Measurements from ENCODE around the gene OR13H1.
"Not testable (repeated sequence)": the region's sequence is repeated elsewhere in the genome, so short reads cannot be mapped to it uniquely, and the experiment has no call there.

Gene OR13H1

GRCh38 chrX:131578735-131579367 lies 35.0 kb downstream of the OR13H1 start:
- not testable (repeated sequence) for H3K27me3 Mint-ChIP-seq

DNA sequence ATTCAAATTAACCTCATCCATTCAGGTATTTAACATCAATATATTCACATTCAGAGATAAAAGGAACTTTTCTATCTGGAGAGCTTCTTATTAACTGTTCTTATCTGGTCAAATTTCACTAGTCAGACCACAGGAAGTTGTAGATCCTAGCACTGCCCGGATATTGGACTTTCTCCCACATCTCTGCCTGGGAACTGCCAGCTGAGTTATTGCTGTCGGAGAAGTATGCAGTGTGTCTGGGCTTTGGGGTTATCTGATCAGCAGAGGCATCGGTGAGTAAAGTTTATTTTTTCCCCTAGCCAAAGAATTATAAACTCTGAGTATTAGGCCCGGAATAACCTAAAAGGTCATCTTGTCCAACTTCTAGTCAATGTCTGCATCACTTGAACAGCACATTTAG lies 45.1 kb downstream of the OR13H1 start:
- Mint-ChIP-seq H3K4me1 (ENCODE audit: low read depth) (no peaks in the 10 kb centered on the region), H3K27me3 (peaks cover 2% of the 10 kb centered on the region), H3K4me3 (no peak overlapping the region), H3K27ac (no peak overlapping the region), H3K9me3 (ENCODE audit: low read depth) (no peaks in the 10 kb centered on the region), H3K36me3 (no peaks in the 10 kb centered on the region)

More at GRCh38 chrX:131578735-131579367, 35.0 kb downstream of the OR13H1 start:
- not testable (repeated sequence) for H3K4me1 Mint-ChIP-seq (ENCODE audit: low read depth); H3K36me3 Mint-ChIP-seq; H3K4me3 Mint-ChIP-seq; H3K9me3 Mint-ChIP-seq (ENCODE audit: low read depth); H3K27ac Mint-ChIP-seq
